GM21786 (cell line): ENCODE measurements around the gene DDX17.

Experiments used
- ATAC-seq: cut with Tn5 transposase; IDR thresholded peaks from one replicate; pipeline ENCODE4 v1.9.1; 2021; ENCODE audit not compliant: unreplicated experiment

The DDX17 gene

GRCh38 chr22:38506118-38506962, at the start of gene DDX17:
Gene DDX17, minus strand, starts transcription at chr22:38506311.
- ATAC-seq = peak; percentile 75

GRCh38 chr22:38554281-38554680, 48.2 kb upstream of the DDX17 start:
- no peak for ATAC-seq

- ATAC-seq = no peak
Measured at GRCh38 chr22:38549101-38549894, 43.2 kb upstream of the DDX17 start.

- ATAC-seq = no peak
Measured at GRCh38 chr22:38540701-38541100, 34.6 kb upstream of the DDX17 start.

GRCh38 chr22:38531251-38531938, 25.3 kb upstream of the DDX17 start:
- no peak for ATAC-seq

GRCh38 chr22:38524429-38524828, 18.3 kb upstream of the DDX17 start:
- ATAC-seq = no peak

GRCh38 chr22:38523479-38523878, 17.4 kb upstream of the DDX17 start:
- ATAC-seq = no peak

GRCh38 chr22:38523029-38523428, 16.9 kb upstream of the DDX17 start:
- no peak for ATAC-seq

GRCh38 chr22:38519453-38520250, 13.5 kb upstream of the DDX17 start:
- no peak for ATAC-seq

- ATAC-seq = no peak
Measured at GRCh38 chr22:38518620-38519019, 12.5 kb upstream of the DDX17 start.

- no peak for ATAC-seq
Measured at GRCh38 chr22:38513063-38513462, 7.0 kb upstream of the DDX17 start.

GRCh38 chr22:38510416-38510970, 4.4 kb upstream of the DDX17 start:
- no peak for ATAC-seq

GRCh38 chr22:38505541-38506117, 482 bp downstream of the DDX17 start:
- ATAC-seq = peak; percentile 23

- ATAC-seq = no peak
Measured at GRCh38 chr22:38504731-38505540, 1.2 kb downstream of the DDX17 start.

- ATAC-seq = no peak
Measured at GRCh38 chr22:38503021-38503420, 3.1 kb downstream of the DDX17 start.

- no peak for ATAC-seq
Measured at GRCh38 chr22:38501797-38502672, 4.1 kb downstream of the DDX17 start.

- no peak for ATAC-seq
Measured at GRCh38 chr22:38497869-38498268, 8.2 kb downstream of the DDX17 start.

- no peak for ATAC-seq
Measured at GRCh38 chr22:38494939-38495338, 11.2 kb downstream of the DDX17 start.
